ENCODE results near the gene ACTA2.

ACTA2 gene

DNA sequence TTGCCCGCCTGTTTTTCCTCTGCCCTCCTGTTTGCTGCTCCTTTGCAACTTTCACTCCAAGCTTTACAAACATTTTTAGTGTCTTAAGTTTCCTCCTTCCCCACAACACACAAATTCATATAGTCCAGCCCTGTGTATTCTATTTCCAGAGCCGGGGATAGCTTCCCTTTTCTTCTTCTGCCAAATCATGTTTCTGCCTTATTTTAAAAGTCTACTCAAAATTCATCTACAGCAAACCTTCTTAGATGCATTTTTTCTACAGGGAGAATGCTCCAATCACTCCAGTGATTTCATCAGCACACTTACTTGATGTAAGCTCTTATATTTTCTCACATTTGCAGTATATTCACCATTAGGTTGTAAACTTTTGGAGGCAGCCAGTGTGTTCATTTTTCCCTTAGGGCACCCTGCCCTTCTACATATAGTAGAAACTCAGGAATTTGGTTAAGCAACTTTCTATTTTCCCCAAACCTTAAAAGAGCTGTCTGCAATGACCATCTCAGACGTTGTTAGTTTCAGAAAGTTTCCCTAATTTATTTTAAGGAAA, 12.4 kb upstream of the ACTA2 start:
- Histone ChIP-seq H3K27ac (ENCODE audit: low read depth, low read length) (no peak overlapping the region), H3K4me1 (ENCODE audit: insufficient read depth, low read length) (peaks cover 10% of the 10 kb centered on the region), H3K36me3 (ENCODE audit: insufficient read depth, low read length) (no peaks in the 10 kb centered on the region), H3K9ac (ENCODE audit: low read depth, low read length) (no peak overlapping the region), H3K9me3 (ENCODE audit: insufficient read depth, low read depth, low read length) (no peaks in the 10 kb centered on the region), H3K4me3 (ENCODE audit: low read length) (no peak overlapping the region), H3K27me3 (ENCODE audit: insufficient read depth, low read length) (no peaks in the 10 kb centered on the region)
- WGBS = 92% methylated on average over 2 of the region's 3 CpGs

GRCh38 chr10:88964360-88964759, 11.8 kb upstream of the ACTA2 start:
- no peaks in the 10 kb centered on the region for H3K27me3 ChIP-seq (ENCODE audit: insufficient read depth, low read length)
- no peak overlapping the region for H3K4me3 ChIP-seq (ENCODE audit: low read length)
- no CpG with 5 or more reads among the region's 1 CpG for WGBS
- no peaks in the 10 kb centered on the region for H3K36me3 ChIP-seq (ENCODE audit: insufficient read depth, low read length)
- peaks cover 10% of the 10 kb centered on the region for H3K4me1 ChIP-seq (ENCODE audit: insufficient read depth, low read length)
- no peak overlapping the region for H3K9ac ChIP-seq (ENCODE audit: low read depth, low read length)
- H3K27ac ChIP-seq (ENCODE audit: low read depth, low read length) = no peak overlapping the region
- no peaks in the 10 kb centered on the region for H3K9me3 ChIP-seq (ENCODE audit: insufficient read depth, low read depth, low read length)

GRCh38 chr10:88963318-88963717, 10.7 kb upstream of the ACTA2 start:
- Histone ChIP-seq H3K36me3 (ENCODE audit: insufficient read depth, low read length) (no peaks in the 10 kb centered on the region), H3K27ac (ENCODE audit: low read depth, low read length) (no peak overlapping the region), H3K9ac (ENCODE audit: low read depth, low read length) (no peak overlapping the region), H3K9me3 (ENCODE audit: insufficient read depth, low read depth, low read length) (no peaks in the 10 kb centered on the region), H3K27me3 (ENCODE audit: insufficient read depth, low read length) (no peaks in the 10 kb centered on the region), H3K4me3 (ENCODE audit: low read length) (no peak overlapping the region), H3K4me1 (ENCODE audit: insufficient read depth, low read length) (peaks cover 10% of the 10 kb centered on the region)
- WGBS = 90% methylated on average over 1 of the region's 2 CpGs

DNA sequence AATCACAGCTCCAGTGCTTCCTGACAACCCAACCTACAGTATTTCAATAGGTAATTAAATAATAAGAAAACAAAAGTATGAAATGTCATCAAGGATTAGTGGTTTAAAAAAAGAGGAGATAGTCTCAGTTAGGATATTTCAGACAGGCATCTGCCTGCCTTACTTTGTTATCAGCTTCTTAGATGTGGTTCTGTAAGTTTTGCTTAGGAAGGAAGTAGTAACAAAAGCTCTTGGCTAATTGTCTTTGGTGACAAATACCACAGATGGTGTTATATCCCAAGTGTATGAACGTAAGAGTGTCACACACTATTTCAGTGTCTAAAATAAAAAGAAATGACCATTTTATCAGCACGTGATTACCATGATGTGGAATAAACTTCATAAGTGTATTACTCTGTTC, 9.8 kb upstream of the ACTA2 start:
- Histone ChIP-seq H3K9me3 (ENCODE audit: insufficient read depth, low read depth, low read length) (no peaks in the 10 kb centered on the region), H3K27ac (ENCODE audit: low read depth, low read length) (no peak overlapping the region), H3K36me3 (ENCODE audit: insufficient read depth, low read length) (no peaks in the 10 kb centered on the region), H3K9ac (ENCODE audit: low read depth, low read length) (no peak overlapping the region), H3K27me3 (ENCODE audit: insufficient read depth, low read length) (no peaks in the 10 kb centered on the region), H3K4me3 (ENCODE audit: low read length) (no peak overlapping the region), H3K4me1 (ENCODE audit: insufficient read depth, low read length) (peaks cover 10% of the 10 kb centered on the region)
- WGBS = 100% methylated on average over 2 of the region's 2 CpGs

- Histone ChIP-seq H3K9me3 (ENCODE audit: insufficient read depth, low read depth, low read length) (no peaks in the 10 kb centered on the region), H3K27ac (ENCODE audit: low read depth, low read length) (no peak overlapping the region), H3K4me3 (ENCODE audit: low read length) (no peak overlapping the region), H3K27me3 (ENCODE audit: insufficient read depth, low read length) (no peaks in the 10 kb centered on the region), H3K9ac (ENCODE audit: low read depth, low read length) (no peak overlapping the region), H3K4me1 (ENCODE audit: insufficient read depth, low read length) (peaks cover 10% of the 10 kb centered on the region), H3K36me3 (ENCODE audit: insufficient read depth, low read length) (no peaks in the 10 kb centered on the region)
These were observed 8.7 kb upstream of the ACTA2 start for GRCh38 chr10:88961266-88961665.

DNA sequence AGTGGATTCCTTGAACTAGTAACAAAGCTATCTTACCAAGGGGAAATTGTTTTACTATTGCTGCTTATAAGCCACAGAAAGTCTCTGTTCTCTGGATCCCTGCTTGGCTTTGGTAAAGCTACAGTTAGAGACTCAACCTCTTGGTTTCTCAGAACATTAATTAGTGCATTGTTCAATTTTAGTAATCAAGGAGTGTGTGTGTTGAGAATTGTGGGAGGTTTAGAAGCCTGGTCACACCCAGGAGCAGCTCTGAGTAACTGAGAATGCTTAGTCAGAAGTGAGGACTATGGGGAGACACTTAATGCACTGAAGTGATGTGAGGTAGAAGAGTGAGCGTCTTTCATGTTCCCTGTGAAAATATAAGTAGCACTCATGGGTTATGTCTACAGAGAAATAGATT, 8.2 kb upstream of the ACTA2 start:
- no peak overlapping the region for H3K4me3 ChIP-seq (ENCODE audit: low read length)
- WGBS = 100% methylated on average over 1 of the region's 1 CpG

GRCh38 chr10:88958721-88959120, 6.1 kb upstream of the ACTA2 start:
- no peak overlapping the region for H3K9ac ChIP-seq (ENCODE audit: low read depth, low read length)
- H3K4me3 ChIP-seq (ENCODE audit: low read length) = no peak overlapping the region
- no peak overlapping the region for H3K27ac ChIP-seq (ENCODE audit: low read depth, low read length)
- no peaks in the 10 kb centered on the region for H3K9me3 ChIP-seq (ENCODE audit: insufficient read depth, low read depth, low read length)
- WGBS = 99% methylated on average over 6 of the region's 6 CpGs
- no peaks in the 10 kb centered on the region for H3K36me3 ChIP-seq (ENCODE audit: insufficient read depth, low read length)
- no peaks in the 10 kb centered on the region for H3K4me1 ChIP-seq (ENCODE audit: insufficient read depth, low read length)
- H3K27me3 ChIP-seq (ENCODE audit: insufficient read depth, low read length) = no peaks in the 10 kb centered on the region

More for the DNA sequence above, 8.2 kb upstream of the ACTA2 start:
- H3K27ac ChIP-seq (ENCODE audit: low read depth, low read length) = no peak overlapping the region
- H3K4me1 ChIP-seq (ENCODE audit: insufficient read depth, low read length) = peaks cover 7% of the 10 kb centered on the region
- H3K9me3 ChIP-seq (ENCODE audit: insufficient read depth, low read depth, low read length) = no peaks in the 10 kb centered on the region
- H3K9ac ChIP-seq (ENCODE audit: low read depth, low read length) = no peak overlapping the region
- no peaks in the 10 kb centered on the region for H3K27me3 ChIP-seq (ENCODE audit: insufficient read depth, low read length)
- H3K36me3 ChIP-seq (ENCODE audit: insufficient read depth, low read length) = no peaks in the 10 kb centered on the region

- 92% methylated on average over 1 of the region's 1 CpG for WGBS
These were observed 4.8 kb upstream of the ACTA2 start for GRCh38 chr10:88957381-88957780.

DNA sequence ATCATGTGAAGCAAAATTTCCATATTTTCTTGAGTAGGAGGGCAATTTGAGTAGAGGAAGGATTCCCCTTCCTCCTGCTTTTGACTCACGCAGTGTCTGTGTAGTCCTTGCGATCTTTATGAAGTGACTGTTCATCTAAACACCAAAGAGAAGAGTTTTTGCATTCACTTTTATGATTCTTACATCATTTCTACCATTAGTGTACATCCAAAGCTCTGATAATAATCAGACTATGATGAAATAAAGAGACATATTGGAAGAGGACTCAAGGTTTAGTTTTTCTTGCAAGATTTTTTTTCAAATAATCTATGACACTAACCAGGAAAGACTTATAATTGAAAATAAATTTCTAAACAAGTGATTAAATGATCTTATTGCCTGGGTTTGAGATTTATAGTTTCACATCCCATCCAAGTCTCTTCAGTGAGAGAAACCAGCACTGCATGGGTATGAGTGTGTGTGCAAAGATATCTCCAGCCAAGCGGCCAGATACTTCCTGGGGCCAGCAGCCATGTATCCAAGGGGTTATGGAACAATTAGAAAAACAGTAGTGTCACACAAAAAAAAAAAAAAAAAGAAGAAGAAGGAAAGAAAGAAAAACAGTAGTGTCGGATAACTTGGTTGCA, 2.0 kb upstream of the ACTA2 start:
- no peak overlapping the region for H3K4me3 ChIP-seq (ENCODE audit: low read length)
- no peaks in the 10 kb centered on the region for H3K36me3 ChIP-seq (ENCODE audit: insufficient read depth, low read length)
- H3K4me1 ChIP-seq (ENCODE audit: insufficient read depth, low read length) = peaks cover 10% of the 10 kb centered on the region; the same call in 1 of the 2 replicates
- WGBS = 100% methylated on average over 3 of the region's 4 CpGs
- no peaks in the 10 kb centered on the region for H3K27me3 ChIP-seq (ENCODE audit: insufficient read depth, low read length)
- H3K9ac ChIP-seq (ENCODE audit: low read depth, low read length) = no peak overlapping the region
- H3K9me3 ChIP-seq (ENCODE audit: insufficient read depth, low read depth, low read length) = no peaks in the 10 kb centered on the region
- H3K27ac ChIP-seq (ENCODE audit: low read depth, low read length) = no peak overlapping the region

More at GRCh38 chr10:88957381-88957780, 4.8 kb upstream of the ACTA2 start:
- Histone ChIP-seq H3K27me3 (ENCODE audit: insufficient read depth, low read length) (no peaks in the 10 kb centered on the region), H3K9me3 (ENCODE audit: insufficient read depth, low read depth, low read length) (no peaks in the 10 kb centered on the region), H3K27ac (ENCODE audit: low read depth, low read length) (no peak overlapping the region), H3K9ac (ENCODE audit: low read depth, low read length) (no peak overlapping the region), H3K36me3 (ENCODE audit: insufficient read depth, low read length) (no peaks in the 10 kb centered on the region), H3K4me1 (ENCODE audit: insufficient read depth, low read length) (no peaks in the 10 kb centered on the region), H3K4me3 (ENCODE audit: low read length) (no peak overlapping the region)

- WGBS = 82% methylated on average over 4 of the region's 5 CpGs
- no peaks in the 10 kb centered on the region for H3K36me3 ChIP-seq (ENCODE audit: insufficient read depth, low read length)
- no peak overlapping the region for H3K27ac ChIP-seq (ENCODE audit: low read depth, low read length)
- no peaks in the 10 kb centered on the region for H3K27me3 ChIP-seq (ENCODE audit: insufficient read depth, low read length)
- H3K9me3 ChIP-seq (ENCODE audit: insufficient read depth, low read depth, low read length) = no peaks in the 10 kb centered on the region
- H3K4me3 ChIP-seq (ENCODE audit: low read length) = no peak overlapping the region
- H3K4me1 ChIP-seq (ENCODE audit: insufficient read depth, low read length) = peaks cover 10% of the 10 kb centered on the region; the same call in 1 of the 2 replicates
- no peak overlapping the region for H3K9ac ChIP-seq (ENCODE audit: low read depth, low read length)
These were observed 1.1 kb upstream of the ACTA2 start for GRCh38 chr10:88953662-88954061.

- no peaks in the 10 kb centered on the region for H3K9me3 ChIP-seq (ENCODE audit: insufficient read depth, low read depth, low read length)
- 93% methylated on average over 3 of the region's 3 CpGs for WGBS
- H3K4me1 ChIP-seq (ENCODE audit: insufficient read depth, low read length) = peaks cover 10% of the 10 kb centered on the region; the same call in 1 of the 2 replicates
- H3K9ac ChIP-seq (ENCODE audit: low read depth, low read length) = no peak overlapping the region
- no peak overlapping the region for H3K27ac ChIP-seq (ENCODE audit: low read depth, low read length)
- no peak overlapping the region for H3K4me3 ChIP-seq (ENCODE audit: low read length)
- H3K36me3 ChIP-seq (ENCODE audit: insufficient read depth, low read length) = no peaks in the 10 kb centered on the region
- no peaks in the 10 kb centered on the region for H3K27me3 ChIP-seq (ENCODE audit: insufficient read depth, low read length)
These were observed 2.4 kb downstream of the ACTA2 start for GRCh38 chr10:88949912-88950837.
